PFSK-1 (cell line): Measurements from ENCODE around the gene SRMS.

Experiments used
- FOXP2 ChIP-seq: optimal IDR thresholded peaks from 2 replicates; pipeline ENCODE3; 2011; ENCODE audit warnings: borderline replicate concordance, control low read depth, inconsistent platforms; ENCODE audit not compliant: insufficient read depth; ENCODE audit errors: extremely low read length, extremely low read depth
- POLR2AphosphoS5 ChIP-seq: IDR thresholded peaks from 2 replicates; pipeline ENCODE4 v1.6.1; 2012; ENCODE audit warnings: low read depth, mild to moderate bottlenecking, control low read depth, low read length, moderate library complexity
- REST ChIP-seq, 2 experiments: IDR thresholded peaks; 2 replicates each; pipeline versions ENCODE4 v1.6.1 to v1.8.0; 2011 to 2012; ENCODE audit warnings: low read depth in 2 of 2, low read length in 2 of 2, control low read depth in 1 of 2, inconsistent platforms in 1 of 2, mild to moderate bottlenecking in 1 of 2, moderate library complexity in 1 of 2; ENCODE audit not compliant: insufficient read depth in 1 of 2
- SIN3A ChIP-seq: IDR thresholded peaks from 2 replicates; pipeline ENCODE4 v1.6.1; 2012; ENCODE audit warnings: mild to moderate bottlenecking, low read length, moderate library complexity, borderline replicate concordance; ENCODE audit not compliant: insufficient read depth
- TAF1 ChIP-seq: IDR thresholded peaks from 2 replicates; pipeline ENCODE4 v1.6.1; 2012; ENCODE audit warnings: low read length, control low read depth, borderline replicate concordance; ENCODE audit not compliant: insufficient read depth

Gene SRMS

GRCh38 chr20:63544241-63544957, 3.1 kb downstream of the SRMS start:
- no peak for TF ChIP-seq FOXP2
- TF ChIP-seq TAF1, result no peak

- TF ChIP-seq POLR2AphosphoS5 (no peak), SIN3A (no peak), FOXP2 (no peak), TAF1 (no peak), REST (IDR thresholded peaks at IDR 0.05; ENCODE audit: insufficient read depth in 1 of 2, low read depth in 2 of 2, low read length in 2 of 2) (no peak)
Measured at GRCh38 chr20:63543733-63544132, 3.8 kb downstream of the SRMS start.

GRCh38 chr20:63543131-63543530, 4.4 kb downstream of the SRMS start:
- TF ChIP-seq SIN3A (no peak), POLR2AphosphoS5 (no peak), TAF1 (no peak), FOXP2 (no peak), REST (IDR thresholded peaks at IDR 0.05; ENCODE audit: insufficient read depth in 1 of 2, low read depth in 2 of 2, low read length in 2 of 2) (no peak)

GRCh38 chr20:63542696-63543095, 4.9 kb downstream of the SRMS start:
- TF ChIP-seq TAF1 (no peak), FOXP2 (no peak), REST (IDR thresholded peaks at IDR 0.05; ENCODE audit: insufficient read depth in 1 of 2, low read depth in 2 of 2, low read length in 2 of 2) (no peak), POLR2AphosphoS5 (no peak), SIN3A (no peak)

GRCh38 chr20:63542031-63542559, 5.5 kb downstream of the SRMS start:
- TF ChIP-seq REST (IDR thresholded peaks at IDR 0.05; ENCODE audit: insufficient read depth in 1 of 2, low read depth in 2 of 2, low read length in 2 of 2) (no peak), POLR2AphosphoS5 (no peak), TAF1 (no peak), FOXP2 (no peak), SIN3A (no peak)
